ENCODE measurements around the gene CDC23.

Gene CDC23

GRCh38 chr5:138139781-138140090 lies 73.4 kb downstream of the CDC23 start:
- no peak for DNase-seq

GRCh38 chr5:138138949-138139780 lies 74.0 kb downstream of the CDC23 start, which contains the start of gene NME5:
TSS of gene NME5 (minus strand) at chr5:138139428. CDS start at chr5:138138780, 648 bp downstream.
- no peak for DNase-seq
